CD4-positive, alpha-beta T cell treated with Interleukin-10 for 1 hour (primary cell): ENCODE data around the gene ZC3H7B.
"Not testable (repeated sequence)": the region's sequence is repeated elsewhere in the genome, so short reads cannot be mapped to it uniquely, and the experiment has no call there.

Source experiments
- DNase-seq: peaks from one replicate; pipeline ENCODE4 v3.0.0-alpha.2; 2020

The ZC3H7B gene

DNA sequence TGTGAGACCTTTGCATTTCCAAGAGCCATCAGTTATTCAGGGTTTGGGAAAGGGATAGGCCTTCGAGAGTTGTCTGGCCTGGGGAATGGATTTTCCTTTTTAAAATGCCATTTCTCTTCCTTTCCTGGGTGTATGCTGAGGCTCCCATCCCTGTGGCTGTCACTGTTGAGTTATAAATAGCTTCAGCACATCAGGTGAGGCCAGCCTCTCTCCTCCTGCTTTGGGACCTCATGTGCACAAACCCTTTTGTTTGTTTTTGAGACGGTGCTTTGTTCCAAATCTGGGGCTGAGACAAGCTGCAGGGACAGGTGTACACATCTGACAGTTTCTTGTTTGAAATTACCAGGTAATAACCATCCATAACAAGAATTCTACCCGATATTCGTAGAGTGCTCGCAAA lies 81.8 kb downstream of the ZC3H7B start:
- no peak for DNase-seq

DNA sequence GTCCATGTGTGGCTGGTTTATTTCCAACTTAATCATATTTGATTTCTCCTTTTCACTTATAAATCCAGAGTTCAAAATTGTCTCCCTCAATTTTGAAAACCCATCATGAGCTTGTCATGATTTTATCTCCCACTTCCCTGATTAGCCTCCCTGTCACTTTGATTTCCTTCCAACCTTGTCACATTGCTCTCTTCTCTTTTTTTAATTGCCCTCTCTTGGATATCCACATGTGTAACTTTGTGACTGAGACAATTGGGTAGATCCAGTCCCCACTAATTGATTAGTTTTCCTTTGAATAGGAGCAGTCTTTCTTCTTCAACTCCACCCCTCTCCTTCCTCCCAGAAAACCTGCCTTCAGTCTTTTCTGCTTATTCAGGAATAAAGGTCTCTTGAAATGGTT lies 82.8 kb downstream of the ZC3H7B start:
- no peak for DNase-seq

DNA sequence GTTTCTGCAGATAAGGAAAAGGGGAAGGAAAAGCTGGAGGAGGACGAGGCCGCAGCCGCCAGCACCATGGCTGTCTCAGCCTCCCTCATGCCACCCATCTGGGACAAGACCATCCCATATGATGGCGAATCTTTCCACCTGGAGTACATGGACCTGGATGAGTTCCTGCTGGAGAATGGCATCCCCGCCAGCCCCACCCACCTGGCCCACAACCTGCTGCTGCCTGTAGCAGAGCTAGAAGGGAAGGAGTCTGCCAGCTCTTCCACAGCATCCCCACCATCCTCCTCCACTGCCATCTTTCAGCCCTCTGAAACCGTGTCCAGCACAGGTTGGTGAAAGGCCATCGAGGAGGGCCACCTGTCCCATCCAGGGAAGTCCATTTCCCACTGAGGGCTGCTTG lies 86.0 kb downstream of the ZC3H7B start:
- DNase-seq: no peak

DNA sequence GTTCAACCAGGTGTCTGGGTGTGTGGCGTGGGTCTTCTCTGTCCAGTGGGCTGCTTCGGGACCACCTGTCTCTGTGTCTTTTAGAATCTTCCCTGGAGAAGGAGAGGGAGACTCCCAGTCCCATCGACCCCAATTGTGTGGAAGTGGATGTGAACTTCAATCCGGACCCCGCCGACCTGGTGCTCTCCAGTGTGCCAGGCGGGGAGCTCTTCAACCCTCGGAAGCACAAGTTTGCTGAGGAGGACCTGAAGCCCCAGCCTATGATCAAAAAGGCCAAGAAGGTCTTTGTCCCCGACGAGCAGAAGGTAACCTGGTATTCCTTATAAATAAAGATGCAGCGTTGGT lies 92.7 kb downstream of the ZC3H7B start:
- no peak for DNase-seq

DNA sequence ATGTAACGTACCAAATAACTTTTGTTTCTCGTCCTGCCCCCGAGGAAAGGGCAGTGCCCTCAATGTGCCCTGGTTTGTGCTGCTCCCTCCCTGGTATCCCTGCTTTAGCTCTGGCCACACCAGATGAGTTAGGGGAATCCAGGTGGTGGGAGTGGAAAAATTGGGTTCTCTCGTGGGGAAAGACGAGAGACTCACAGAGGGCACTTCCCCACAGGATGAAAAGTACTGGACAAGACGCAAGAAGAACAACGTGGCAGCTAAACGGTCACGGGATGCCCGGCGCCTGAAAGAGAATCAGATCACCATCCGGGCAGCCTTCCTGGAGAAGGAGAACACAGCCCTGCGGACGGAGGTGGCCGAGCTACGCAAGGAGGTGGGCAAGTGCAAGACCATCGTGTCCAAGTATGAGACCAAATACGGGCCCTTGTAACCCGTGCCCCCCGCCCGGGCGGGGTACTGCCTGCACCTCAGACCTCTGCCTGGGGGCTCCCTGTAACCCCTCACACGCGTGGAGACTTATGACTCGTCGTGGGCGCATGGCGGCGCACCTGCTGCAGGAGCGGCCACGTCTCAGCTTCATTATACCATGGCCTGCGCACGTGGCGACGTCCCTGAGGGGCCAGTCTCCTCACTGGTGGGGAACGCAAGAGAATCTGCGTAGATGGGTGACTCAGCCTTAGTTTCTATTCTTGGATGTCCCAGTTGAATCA lies 94.4 kb downstream of the ZC3H7B start:
- no peak for DNase-seq

DNA sequence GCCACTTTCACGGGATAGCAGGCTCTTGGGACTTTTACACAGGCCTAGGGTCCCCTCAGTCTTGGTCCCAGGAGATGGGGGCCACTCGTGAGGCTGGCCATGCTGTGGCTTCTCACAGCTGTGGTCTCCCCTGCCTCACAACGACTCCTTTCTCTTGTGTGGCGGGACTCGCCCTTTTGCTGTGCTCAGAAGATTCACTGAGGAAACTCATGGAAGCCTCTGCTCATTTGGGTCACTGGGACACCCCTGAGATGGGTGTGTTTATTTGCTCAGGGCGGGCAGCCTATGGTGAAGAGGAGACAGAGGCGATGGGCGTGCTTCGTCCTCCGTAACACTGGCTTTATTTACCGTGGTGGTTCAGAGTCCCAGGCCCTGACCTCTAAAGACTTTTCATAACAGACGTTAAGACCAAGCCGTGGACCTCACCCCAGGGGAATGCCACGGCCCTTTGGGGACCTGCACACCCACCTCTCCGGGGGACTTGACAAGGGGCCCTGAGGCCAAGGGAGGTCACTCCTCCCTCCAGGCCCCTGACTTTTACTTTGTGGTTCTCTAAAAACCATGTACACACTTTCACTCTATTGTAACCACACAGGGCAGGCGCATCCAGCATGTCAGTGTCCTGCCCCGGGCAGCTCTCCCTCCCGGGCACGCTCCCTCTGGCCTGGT lies 96.0 kb downstream of the ZC3H7B start:
- DNase-seq: no peak

DNA sequence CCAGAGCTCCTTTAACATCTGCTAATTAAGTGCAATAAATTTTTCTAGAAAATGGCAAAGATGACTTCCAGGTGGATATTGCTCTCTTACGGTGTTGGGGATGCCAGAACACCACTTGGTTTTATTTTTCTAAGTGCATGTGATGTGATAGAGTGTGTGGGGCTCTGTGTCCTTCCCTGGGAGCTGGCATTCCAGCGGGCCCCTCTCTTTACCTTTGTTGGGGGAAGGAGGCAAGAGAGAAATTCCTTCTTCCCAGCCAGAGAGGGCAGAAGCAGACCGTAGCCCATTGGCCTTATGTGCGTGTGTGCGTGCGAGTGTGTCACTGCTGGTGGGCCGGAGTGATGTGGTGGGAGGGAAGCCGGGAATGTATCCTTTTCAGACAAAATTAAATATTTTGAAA lies 97.6 kb downstream of the ZC3H7B start:
- DNase-seq: no peak

DNA sequence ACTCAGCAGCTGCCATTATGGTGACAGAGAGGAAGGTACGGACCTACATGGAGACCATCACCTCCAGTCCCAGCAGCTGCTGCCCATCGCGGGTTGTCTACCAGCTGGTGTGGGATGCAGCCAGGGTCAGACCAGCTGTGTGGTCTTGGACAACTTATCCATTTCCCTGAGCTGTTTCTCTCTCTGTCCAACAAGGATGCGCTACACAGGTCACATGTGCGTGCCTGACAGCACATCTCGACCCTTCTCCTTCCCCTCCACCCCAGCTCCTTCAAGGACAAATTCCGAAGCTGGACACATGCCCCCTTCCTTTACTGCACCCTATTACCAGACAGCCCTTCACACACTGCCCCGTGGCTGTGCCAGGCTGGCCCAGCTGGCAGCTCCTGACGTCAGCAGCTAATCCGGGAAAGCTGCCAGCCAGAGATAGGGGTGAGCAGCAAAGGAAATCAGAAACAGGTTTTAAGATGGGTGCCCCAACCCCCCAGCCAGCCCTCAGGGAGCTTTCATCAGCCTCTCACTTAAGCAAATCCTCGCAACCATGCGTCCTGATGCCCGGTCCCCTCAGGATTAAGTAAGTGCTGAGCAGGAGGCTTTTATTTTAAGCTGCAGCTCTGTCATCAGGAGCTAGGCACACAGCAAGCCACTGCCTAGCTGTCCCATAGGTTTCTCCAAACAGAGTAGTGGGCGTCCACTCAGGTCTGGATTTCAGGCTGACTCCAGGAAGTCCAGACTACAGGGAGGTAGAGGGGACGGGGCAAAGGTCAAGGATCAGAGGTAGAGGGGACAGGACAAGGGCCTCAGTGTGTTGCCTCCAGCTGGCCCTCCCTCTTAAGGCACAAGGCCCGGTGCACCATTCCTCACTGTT lies 100.7 kb downstream of the ZC3H7B start:
- DNase-seq: no peak

DNA sequence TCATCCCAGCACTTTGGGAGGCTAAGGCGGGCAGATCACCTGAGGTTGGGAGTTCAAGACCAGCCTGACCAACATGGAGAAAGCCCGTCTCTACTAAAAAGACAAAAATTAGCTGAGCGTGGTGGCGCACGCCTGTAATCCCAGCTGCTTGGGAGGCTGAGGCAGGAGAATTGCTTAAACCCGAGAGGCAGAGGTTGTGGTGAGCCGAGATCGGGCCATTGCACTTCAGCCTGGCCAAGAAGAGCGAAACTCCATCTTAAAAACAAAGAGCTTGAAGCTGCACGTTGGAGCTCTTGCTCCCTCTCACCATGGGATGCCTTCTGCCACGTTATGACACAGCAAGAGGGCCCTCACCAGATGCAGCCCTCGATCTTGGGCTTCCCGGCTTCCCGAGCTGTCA lies 101.5 kb downstream of the ZC3H7B start:
- not testable (repeated sequence) for DNase-seq

DNA sequence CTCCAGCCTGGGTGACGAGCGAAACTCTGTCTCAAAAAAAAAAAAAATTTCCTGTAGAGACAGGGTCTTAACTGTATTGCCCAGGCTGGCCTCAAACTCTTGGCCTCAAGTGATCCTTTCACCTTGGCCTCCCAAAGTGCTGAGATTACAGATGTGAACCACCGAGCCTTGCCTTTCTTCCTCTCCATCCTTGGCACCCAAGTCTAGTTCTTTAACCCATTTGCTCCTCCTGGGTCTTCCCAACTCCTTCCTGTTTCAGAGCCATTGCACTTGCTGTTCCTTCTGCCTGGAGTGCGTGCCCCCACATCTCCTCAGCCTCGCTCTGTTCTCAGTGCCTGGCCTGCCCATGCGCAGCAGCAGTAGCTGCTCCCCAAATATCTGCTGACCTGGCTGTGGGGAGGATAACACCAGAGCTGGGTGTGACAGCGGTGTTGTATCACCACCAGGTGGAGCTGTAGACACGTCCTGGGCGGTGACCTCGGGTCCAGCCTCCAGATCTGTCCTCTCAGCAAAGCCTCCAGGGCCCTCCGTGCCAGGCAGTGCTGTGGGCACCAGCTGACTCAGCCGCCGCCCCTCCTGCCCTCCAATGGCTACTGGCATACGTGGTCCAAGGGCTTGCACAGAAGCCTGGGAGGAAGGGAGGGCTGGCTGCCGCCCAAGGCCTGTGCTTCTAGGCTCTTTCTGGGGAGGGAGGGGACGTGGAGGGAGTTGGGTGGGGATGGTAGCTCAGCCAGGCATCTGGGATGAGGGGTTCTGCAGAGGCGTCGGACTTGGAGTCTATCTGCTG lies 102.4 kb downstream of the ZC3H7B start:
- DNase-seq: peak; percentile 91

DNA sequence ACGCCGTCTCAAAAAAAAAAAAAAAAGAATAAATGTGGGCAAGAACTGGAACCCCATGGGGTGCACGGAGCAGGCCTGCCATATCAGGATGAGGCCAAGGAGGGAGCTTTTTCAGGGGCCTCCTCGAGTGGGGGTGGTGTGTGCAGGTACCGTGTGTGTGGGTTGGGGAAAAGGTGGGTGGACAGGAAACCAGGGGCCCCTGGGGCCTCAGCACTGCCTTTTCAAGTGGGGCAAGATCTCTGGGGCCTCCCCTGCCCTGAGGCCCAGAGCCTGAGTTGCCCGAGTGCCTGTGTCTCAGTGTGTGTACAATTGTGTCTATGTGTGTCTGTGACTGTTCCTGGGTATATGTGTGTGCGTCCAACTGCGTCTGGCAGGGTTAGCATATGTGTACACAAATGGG lies 104.3 kb downstream of the ZC3H7B start:
- DNase-seq: no peak

DNA sequence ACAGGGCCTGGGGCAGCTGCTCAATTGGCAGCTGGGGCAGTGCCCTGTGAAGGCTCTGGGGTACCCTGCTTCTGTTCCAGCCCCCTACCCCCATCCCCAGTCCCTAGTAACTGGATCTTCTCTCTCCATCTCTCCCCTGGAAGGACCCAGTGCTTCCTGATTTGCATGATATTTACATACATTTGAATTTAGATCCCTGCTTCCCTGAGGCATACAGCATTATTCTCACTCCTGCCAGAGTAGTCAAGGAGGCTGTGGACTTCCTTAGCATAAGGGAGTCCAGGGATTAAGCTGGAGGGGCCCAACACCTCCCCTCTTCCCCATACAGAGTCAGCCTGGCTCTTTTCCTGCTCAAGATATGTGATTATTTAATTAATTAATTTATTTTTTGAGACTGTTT lies 105.1 kb downstream of the ZC3H7B start:
- no peak for DNase-seq

DNA sequence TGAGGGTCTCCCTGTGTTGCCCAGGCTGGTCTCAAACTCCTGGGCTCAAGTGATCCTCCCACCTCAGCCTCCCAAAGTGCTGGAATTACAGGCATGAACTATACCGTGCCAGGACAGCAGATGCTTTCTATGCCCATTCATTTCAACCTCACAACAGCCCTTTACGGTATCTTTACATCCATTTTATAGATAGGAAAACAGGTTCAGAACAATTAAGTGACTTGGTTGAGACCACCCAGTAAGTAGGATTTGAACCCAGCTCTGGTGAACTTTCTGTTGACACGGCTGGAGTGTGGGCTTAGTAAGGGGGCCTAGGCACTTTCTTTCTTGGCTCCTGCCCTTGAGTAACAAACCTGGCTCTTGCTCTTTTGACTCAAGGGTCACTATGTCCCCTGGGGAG lies 106.1 kb downstream of the ZC3H7B start:
- DNase-seq: no peak

DNA sequence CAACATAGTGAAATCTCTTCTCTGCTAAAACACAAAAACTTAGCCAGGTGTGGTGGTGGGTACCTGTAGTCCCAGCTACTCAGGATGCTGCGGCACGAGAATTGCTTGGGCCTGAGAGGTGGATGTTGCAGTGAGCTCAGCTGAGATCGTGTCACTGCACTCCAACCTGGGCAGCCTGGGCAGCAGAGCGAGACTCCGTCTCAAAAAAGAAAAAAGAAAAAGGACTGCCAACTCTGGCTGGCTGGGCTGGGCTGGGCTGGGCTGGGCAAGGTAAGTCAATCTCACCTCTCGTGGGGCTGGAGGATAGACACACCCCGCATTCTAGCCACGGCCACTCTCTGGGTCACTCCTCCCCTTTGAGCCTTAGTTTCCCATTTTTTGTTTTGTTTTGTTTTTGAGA lies 107.3 kb downstream of the ZC3H7B start:
- DNase-seq: no peak
